ENCODE results near the gene EGLN1.

The EGLN1 gene

GRCh38 chr1:231417513-231417912 lies 4.6 kb downstream of the EGLN1 start (continued):
- TF ChIP-seq ZNF792 (tag by site-specific recombination; IDR thresholded peaks at IDR 0.05) (no peak), ZNF280C (tag by site-specific recombination; IDR thresholded peaks at IDR 0.05) (no peak), ZNF596 (tag by site-specific recombination; IDR thresholded peaks at IDR 0.05) (no peak), KLF8 (tag by site-specific recombination; IDR thresholded peaks at IDR 0.05) (no peak), ZNF335 (tag by site-specific recombination; conservative IDR thresholded peaks at IDR 0.05) (peak; percentile 24; the same call in 1 of the 2 replicates), ZNF138 (tag by site-specific recombination; IDR thresholded peaks at IDR 0.05; ENCODE audit: borderline replicate concordance) (no peak), ZNF394 (tag by site-specific recombination; IDR thresholded peaks at IDR 0.05; ENCODE audit: borderline replicate concordance) (no peak), HOXC10 (CRISPR knock-in tag; IDR thresholded peaks at IDR 0.05) (no peak), PRDM6 (tag by site-specific recombination; IDR thresholded peaks at IDR 0.05) (peak; percentile 93), ZNF18 (tag by site-specific recombination; IDR thresholded peaks at IDR 0.05) (no peak), TCF7L2 (IDR thresholded peaks at IDR 0.05; ENCODE audit: borderline replicate concordance, low read depth, low read length) (peak; percentile 37; the same call in 1 of the 2 replicates), ZNF302 (tag by site-specific recombination; IDR thresholded peaks at IDR 0.05; ENCODE audit: low read depth) (no peak), KLF10 (tag by site-specific recombination; IDR thresholded peaks at IDR 0.05) (no peak), ZNF24 (tag by site-specific recombination; IDR thresholded peaks at IDR 0.05) (no peak), ZNF175 (tag by site-specific recombination; IDR thresholded peaks at IDR 0.05) (no peak), ZNF449 (tag by site-specific recombination; IDR thresholded peaks at IDR 0.05) (no peak), ZSCAN18 (tag by site-specific recombination; IDR thresholded peaks at IDR 0.05) (no peak), ZNF266 (tag by site-specific recombination; IDR thresholded peaks at IDR 0.05; ENCODE audit: low read depth) (no peak), ATF2 (tag by site-specific recombination; IDR thresholded peaks at IDR 0.05; ENCODE audit: low read depth) (no peak)
